ENCODE measurements around the gene HJV. TPM values are rescaled to one million over a fixed set of nuclear protein-coding genes. Genes with fewer than 3 reads are reported as not detected.

The HJV gene
- total and polyA plus RNA-seq, 2 of the 13 experiments (the other 11 are each of a cell fraction or from before 2014, with no cell fraction given), result 0.18 TPM; not detected in 1

DNA sequence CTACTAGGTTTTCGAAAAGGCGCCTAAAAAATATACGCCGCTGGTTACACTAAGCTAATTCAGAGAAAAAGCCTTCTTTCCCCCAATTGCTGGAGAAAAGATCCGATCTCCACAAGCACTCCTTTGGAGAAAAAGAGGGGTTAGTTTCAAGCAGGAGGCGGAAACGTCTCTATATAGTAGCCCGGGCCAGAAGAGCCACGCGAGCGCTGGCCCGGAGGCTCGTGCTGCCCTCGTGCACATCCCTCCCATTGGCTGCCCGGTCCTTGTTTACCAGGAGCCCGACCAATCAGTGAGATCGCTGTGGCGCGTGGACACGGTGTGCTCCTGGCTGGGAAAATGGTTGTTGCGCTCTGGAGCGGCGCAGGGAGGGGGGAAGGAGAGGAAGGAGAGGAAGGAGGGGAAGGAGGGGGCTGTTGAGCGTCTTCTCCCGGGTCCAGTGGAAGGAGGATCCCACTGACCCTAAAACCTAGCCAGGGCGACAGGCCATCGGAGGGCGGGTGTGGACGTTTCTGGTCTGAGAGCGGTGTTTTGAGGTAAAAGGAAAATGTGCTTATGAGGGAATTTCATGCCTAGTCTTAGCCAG lies 25.0 kb downstream of the HJV start, which contains the start of gene TXNIP (continued):
- TF ChIP-seq, protein P1, sequence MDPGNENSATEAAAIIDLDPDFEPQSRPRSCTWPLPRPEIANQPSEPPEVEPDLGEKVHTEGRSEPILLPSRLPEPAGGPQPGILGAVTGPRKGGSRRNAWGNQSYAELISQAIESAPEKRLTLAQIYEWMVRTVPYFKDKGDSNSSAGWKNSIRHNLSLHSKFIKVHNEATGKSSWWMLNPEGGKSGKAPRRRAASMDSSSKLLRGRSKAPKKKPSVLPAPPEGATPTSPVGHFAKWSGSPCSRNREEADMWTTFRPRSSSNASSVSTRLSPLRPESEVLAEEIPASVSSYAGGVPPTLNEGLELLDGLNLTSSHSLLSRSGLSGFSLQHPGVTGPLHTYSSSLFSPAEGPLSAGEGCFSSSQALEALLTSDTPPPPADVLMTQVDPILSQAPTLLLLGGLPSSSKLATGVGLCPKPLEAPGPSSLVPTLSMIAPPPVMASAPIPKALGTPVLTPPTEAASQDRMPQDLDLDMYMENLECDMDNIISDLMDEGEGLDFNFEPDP (CRISPR knock-in tag; conservative IDR thresholded peaks at IDR 0.05), result 0 out of 2 replicates have a peak, but pooled peaks have one; percentile 88
- TF ChIP-seq, protein P2, sequence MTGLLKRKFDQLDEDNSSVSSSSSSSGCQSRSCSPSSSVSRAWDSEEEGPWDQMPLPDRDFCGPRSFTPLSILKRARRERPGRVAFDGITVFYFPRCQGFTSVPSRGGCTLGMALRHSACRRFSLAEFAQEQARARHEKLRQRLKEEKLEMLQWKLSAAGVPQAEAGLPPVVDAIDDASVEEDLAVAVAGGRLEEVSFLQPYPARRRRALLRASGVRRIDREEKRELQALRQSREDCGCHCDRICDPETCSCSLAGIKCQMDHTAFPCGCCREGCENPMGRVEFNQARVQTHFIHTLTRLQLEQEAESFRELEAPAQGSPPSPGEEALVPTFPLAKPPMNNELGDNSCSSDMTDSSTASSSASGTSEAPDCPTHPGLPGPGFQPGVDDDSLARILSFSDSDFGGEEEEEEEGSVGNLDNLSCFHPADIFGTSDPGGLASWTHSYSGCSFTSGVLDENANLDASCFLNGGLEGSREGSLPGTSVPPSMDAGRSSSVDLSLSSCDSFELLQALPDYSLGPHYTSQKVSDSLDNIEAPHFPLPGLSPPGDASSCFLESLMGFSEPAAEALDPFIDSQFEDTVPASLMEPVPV (CRISPR knock-in tag; IDR thresholded peaks at IDR 0.05), result peak; percentile 63; the same call in 1 of the 2 replicates
- TF ChIP-seq ZNF747 (CRISPR knock-in tag; IDR thresholded peaks at IDR 0.05; ENCODE audit: borderline replicate concordance), result peak; percentile 81; the same call in 1 of the 2 replicates
- peak; percentile 87; the same call in 2 of the 3 replicates for TF ChIP-seq MXI1 (IDR thresholded peaks at IDR 0.05; ENCODE audit: borderline replicate concordance, low read depth, low read length)
- TF ChIP-seq ZNF12 (CRISPR knock-in tag; IDR thresholded peaks at IDR 0.05), result 0 out of 2 replicates have a peak, but pooled peaks have one; percentile 9
- peak; percentile 81 for TF ChIP-seq TRIM24 (CRISPR knock-in tag; IDR thresholded peaks at IDR 0.05)
- TF ChIP-seq ZNF577 (CRISPR knock-in tag; IDR thresholded peaks at IDR 0.05; ENCODE audit: borderline replicate concordance, low read depth), result 0 out of 2 replicates have a peak, but pooled peaks have one; percentile 20
- TF ChIP-seq, protein P3, sequence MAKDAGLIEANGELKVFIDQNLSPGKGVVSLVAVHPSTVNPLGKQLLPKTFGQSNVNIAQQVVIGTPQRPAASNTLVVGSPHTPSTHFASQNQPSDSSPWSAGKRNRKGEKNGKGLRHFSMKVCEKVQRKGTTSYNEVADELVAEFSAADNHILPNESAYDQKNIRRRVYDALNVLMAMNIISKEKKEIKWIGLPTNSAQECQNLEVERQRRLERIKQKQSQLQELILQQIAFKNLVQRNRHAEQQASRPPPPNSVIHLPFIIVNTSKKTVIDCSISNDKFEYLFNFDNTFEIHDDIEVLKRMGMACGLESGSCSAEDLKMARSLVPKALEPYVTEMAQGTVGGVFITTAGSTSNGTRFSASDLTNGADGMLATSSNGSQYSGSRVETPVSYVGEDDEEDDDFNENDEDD (CRISPR knock-in tag; IDR thresholded peaks at IDR 0.05; ENCODE audit: borderline replicate concordance), result peak; percentile 62
- TF ChIP-seq ZKSCAN1 (IDR thresholded peaks at IDR 0.05; ENCODE audit: low read length), result no peak
- TF ChIP-seq ZNF766 (CRISPR knock-in tag; IDR thresholded peaks at IDR 0.05; ENCODE audit: borderline replicate concordance), result peak; percentile 30; the same call in 1 of the 2 replicates
- peak; percentile 73; the same call in 1 of the 2 replicates for TF ChIP-seq CBFB (CRISPR knock-in tag; IDR thresholded peaks at IDR 0.05)
- TF ChIP-seq MTA3 (CRISPR knock-in tag; IDR thresholded peaks at IDR 0.05), result no peak
- TF ChIP-seq SIN3B (IDR thresholded peaks at IDR 0.05; ENCODE audit: low read length), result 0 out of 2 replicates have a peak, but pooled peaks have one; percentile 57
- TF ChIP-seq ONECUT2 (CRISPR knock-in tag; IDR thresholded peaks at IDR 0.05), result no peak
- TF ChIP-seq JUN (CRISPR knock-in tag; IDR thresholded peaks at IDR 0.05), result peak; percentile 83; the same call in 1 of the 2 replicates
- no peak for TF ChIP-seq HOXA7 (CRISPR knock-in tag; IDR thresholded peaks at IDR 0.05)
- TF ChIP-seq, protein P4, sequence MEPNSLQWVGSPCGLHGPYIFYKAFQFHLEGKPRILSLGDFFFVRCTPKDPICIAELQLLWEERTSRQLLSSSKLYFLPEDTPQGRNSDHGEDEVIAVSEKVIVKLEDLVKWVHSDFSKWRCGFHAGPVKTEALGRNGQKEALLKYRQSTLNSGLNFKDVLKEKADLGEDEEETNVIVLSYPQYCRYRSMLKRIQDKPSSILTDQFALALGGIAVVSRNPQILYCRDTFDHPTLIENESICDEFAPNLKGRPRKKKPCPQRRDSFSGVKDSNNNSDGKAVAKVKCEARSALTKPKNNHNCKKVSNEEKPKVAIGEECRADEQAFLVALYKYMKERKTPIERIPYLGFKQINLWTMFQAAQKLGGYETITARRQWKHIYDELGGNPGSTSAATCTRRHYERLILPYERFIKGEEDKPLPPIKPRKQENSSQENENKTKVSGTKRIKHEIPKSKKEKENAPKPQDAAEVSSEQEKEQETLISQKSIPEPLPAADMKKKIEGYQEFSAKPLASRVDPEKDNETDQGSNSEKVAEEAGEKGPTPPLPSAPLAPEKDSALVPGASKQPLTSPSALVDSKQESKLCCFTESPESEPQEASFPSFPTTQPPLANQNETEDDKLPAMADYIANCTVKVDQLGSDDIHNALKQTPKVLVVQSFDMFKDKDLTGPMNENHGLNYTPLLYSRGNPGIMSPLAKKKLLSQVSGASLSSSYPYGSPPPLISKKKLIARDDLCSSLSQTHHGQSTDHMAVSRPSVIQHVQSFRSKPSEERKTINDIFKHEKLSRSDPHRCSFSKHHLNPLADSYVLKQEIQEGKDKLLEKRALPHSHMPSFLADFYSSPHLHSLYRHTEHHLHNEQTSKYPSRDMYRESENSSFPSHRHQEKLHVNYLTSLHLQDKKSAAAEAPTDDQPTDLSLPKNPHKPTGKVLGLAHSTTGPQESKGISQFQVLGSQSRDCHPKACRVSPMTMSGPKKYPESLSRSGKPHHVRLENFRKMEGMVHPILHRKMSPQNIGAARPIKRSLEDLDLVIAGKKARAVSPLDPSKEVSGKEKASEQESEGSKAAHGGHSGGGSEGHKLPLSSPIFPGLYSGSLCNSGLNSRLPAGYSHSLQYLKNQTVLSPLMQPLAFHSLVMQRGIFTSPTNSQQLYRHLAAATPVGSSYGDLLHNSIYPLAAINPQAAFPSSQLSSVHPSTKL (CRISPR knock-in tag; IDR thresholded peaks at IDR 0.05), result peak; percentile 83
- no peak; the same call in 1 of the 2 replicates for TF ChIP-seq ZNF136 (CRISPR knock-in tag; IDR thresholded peaks at IDR 0.05; ENCODE audit: low read depth)
- TF ChIP-seq, protein P5, sequence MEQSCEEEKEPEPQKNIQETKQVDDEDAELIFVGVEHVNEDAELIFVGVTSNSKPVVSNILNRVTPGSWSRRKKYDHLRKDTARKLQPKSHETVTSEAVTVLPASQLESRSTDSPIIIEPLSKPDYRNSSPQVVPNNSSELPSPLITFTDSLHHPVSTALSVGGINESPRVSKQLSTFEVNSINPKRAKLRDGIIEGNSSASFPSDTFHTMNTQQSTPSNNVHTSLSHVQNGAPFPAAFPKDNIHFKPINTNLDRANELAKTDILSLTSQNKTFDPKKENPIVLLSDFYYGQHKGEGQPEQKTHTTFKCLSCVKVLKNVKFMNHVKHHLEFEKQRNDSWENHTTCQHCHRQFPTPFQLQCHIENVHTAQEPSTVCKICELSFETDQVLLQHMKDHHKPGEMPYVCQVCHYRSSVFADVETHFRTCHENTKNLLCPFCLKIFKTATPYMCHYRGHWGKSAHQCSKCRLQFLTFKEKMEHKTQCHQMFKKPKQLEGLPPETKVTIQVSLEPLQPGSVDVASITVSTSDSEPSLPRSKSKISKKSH (CRISPR knock-in tag; IDR thresholded peaks at IDR 0.05; ENCODE audit: borderline replicate concordance), result peak; percentile 91
- TF ChIP-seq HDAC1 (CRISPR knock-in tag; IDR thresholded peaks at IDR 0.05), result peak; percentile 46
